H1 (cell line): Measurements from ENCODE around the gene OBSL1. TPM values are rescaled to one million over a fixed set of nuclear protein-coding genes. Genes with fewer than 3 reads are reported as not detected.

ENCODE experiments used
- CTCF ChIA-PET: fragments of 300-600 bp; sonication (Branson Sonifier 250); formaldehyde crosslinking; loops from one replicate; lab custom pipeline; 2021; ENCODE audit not compliant: partially characterized antibody; lab: Charles Lee
- POLR2A ChIA-PET: fragments of 300-600 bp; sonication (Branson Sonifier 250); formaldehyde crosslinking; loops from one replicate; lab custom pipeline; 2021; ENCODE audit warnings: inconsistent platforms; ENCODE audit not compliant: partially characterized antibody; lab: Charles Lee
- DNase-seq, 2 experiments: peaks; one replicate each; pipeline versions ENCODE4 v3.0.0 to v3.0.0-alpha.2; 2010 to 2022; ENCODE audit warnings: low spot score in 2 of 2, low read depth in 1 of 2, mixed read lengths in 1 of 2
- FAIRE-seq: peaks from 2 replicates; lab custom pipeline; 2011; peaks lifted over from hg19 to GRCh38; lab: Jason Lieb, UNC
- H2AFZ ChIP-seq: 2 replicates; pipeline ENCODE4 v1.8.1; 2012; ENCODE audit warnings: low read length, inconsistent platforms
- H2AK5ac ChIP-seq: 2 replicates; pipeline ENCODE4 v1.6.1; 2013; ENCODE audit warnings: low read depth, low read length
- H2BK120ac ChIP-seq: replicated peaks from 2 replicates; pipeline ENCODE3; 2013; ENCODE audit warnings: low read depth, low read length, inconsistent platforms
- H2BK12ac ChIP-seq: 2 replicates; pipeline ENCODE4 v1.6.1; 2013; ENCODE audit warnings: low read depth, low read length
- H2BK15ac ChIP-seq: 2 replicates; pipeline ENCODE4 v1.6.1; 2013; ENCODE audit warnings: low read length
- H2BK20ac ChIP-seq: 2 replicates; pipeline ENCODE4 v1.6.1; 2013; ENCODE audit warnings: low read length
- H2BK5ac ChIP-seq: 2 replicates; pipeline ENCODE4 v1.6.1; 2013; ENCODE audit warnings: low read depth, low read length
- H3K14ac ChIP-seq: 2 replicates; pipeline ENCODE4 v1.6.1; 2013; ENCODE audit warnings: inconsistent platforms; ENCODE audit not compliant: insufficient read length
- H3K18ac ChIP-seq: 2 replicates; pipeline ENCODE4 v1.6.1; 2013; ENCODE audit warnings: low read length; ENCODE audit errors: extremely low read depth
- H3K23ac ChIP-seq: 2 replicates; pipeline ENCODE4 v1.6.1; 2013; ENCODE audit warnings: inconsistent platforms; ENCODE audit not compliant: insufficient read length
- H3K23me2 ChIP-seq: 2 replicates; pipeline ENCODE4 v1.6.1; 2013; ENCODE audit warnings: low read depth, low read length
- H3K27ac ChIP-seq: 2 replicates; pipeline ENCODE4 v1.6.1; 2011; ENCODE audit warnings: low read depth, low read length, inconsistent platforms
- H3K27me3 ChIP-seq, 4 experiments: replicated peaks in 1 of 4; 1 replicate in 1 of 4; 2 replicates in 3 of 4; pipeline versions ENCODE4 v1.6.1 to v1.8.1; 2011 to 2013; ENCODE audit warnings: low read length in 3 of 4, mild to moderate bottlenecking in 3 of 4, inconsistent platforms in 2 of 4, mixed read lengths in 2 of 4, moderate library complexity in 1 of 4; ENCODE audit not compliant: control insufficient read depth in 3 of 4, insufficient read depth in 3 of 4; ENCODE audit errors: extremely low read depth in 1 of 4
- H3K36me3 ChIP-seq, 4 experiments: 2 replicates each; pipeline versions ENCODE4 v1.6.1 to v1.8.1; 2011 to 2013; ENCODE audit warnings: mild to moderate bottlenecking in 4 of 4, low read length in 3 of 4, moderate library complexity in 2 of 4, control low read depth in 1 of 4, inconsistent platforms in 1 of 4; ENCODE audit not compliant: insufficient read depth in 4 of 4, control insufficient read depth in 2 of 4
- H3K4ac ChIP-seq: replicated peaks from 2 replicates; pipeline ENCODE3; 2013; ENCODE audit warnings: low read length, low read depth, mixed read lengths, inconsistent platforms; ENCODE audit not compliant: insufficient read length
- H3K4me1 ChIP-seq, 4 experiments: replicated peaks in 1 of 4; 1 replicate in 1 of 4; 2 replicates in 3 of 4; pipeline versions ENCODE4 v1.6.1 to v1.8.1; 2011 to 2013; ENCODE audit warnings: low read length in 3 of 4, inconsistent platforms in 2 of 4, mixed read lengths in 1 of 4; ENCODE audit not compliant: insufficient read depth in 4 of 4, control insufficient read depth in 3 of 4
- H3K4me2 ChIP-seq, 2 experiments: 2 replicates each; pipeline versions ENCODE4 v1.6.1 to v1.8.1; 2011 to 2013; ENCODE audit warnings: low read depth in 2 of 2, low read length in 2 of 2, control low read depth in 1 of 2, inconsistent platforms in 1 of 2, mild to moderate bottlenecking in 1 of 2; ENCODE audit not compliant: insufficient read depth in 1 of 2
- H3K4me3 ChIP-seq, 4 experiments: fragments of 200-600, 300-600 bp in 1 of 4; sonication (generic), shearing (Covaris generic), sonication (Bioruptor Twin) in 1 of 4; 2 replicates each; pipeline versions ENCODE4 v1.5.1 to v1.8.1; 2011 to 2016; ENCODE audit warnings: low read length in 4 of 4, low read depth in 3 of 4, control low read depth in 2 of 4, inconsistent platforms in 2 of 4, mild to moderate bottlenecking in 2 of 4, mixed read lengths in 1 of 4, moderate library complexity in 1 of 4; ENCODE audit not compliant: insufficient read depth in 2 of 4; ENCODE audit errors: extremely low read depth in 1 of 4
- H3K56ac ChIP-seq: replicated peaks from 2 replicates; pipeline ENCODE3; 2013; ENCODE audit warnings: low read depth, mild to moderate bottlenecking, mixed read lengths, low read length, inconsistent platforms; ENCODE audit not compliant: insufficient read length
- H3K79me1 ChIP-seq: 2 replicates; pipeline ENCODE4 v1.6.1; 2013; ENCODE audit warnings: low read depth, low read length, control low read depth
- H3K79me2 ChIP-seq, 2 experiments: 2 replicates each; pipeline versions ENCODE4 v1.6.1 to v1.8.1; 2012 to 2013; ENCODE audit warnings: low read length in 2 of 2, mild to moderate bottlenecking in 2 of 2, inconsistent platforms in 1 of 2; ENCODE audit not compliant: insufficient read depth in 2 of 2, control insufficient read depth in 1 of 2
- H3K9ac ChIP-seq, 4 experiments: replicated peaks in 1 of 4; 1 replicate in 1 of 4; 2 replicates in 3 of 4; pipeline versions ENCODE4 v1.6.1 to v1.8.1; 2011 to 2013; ENCODE audit warnings: low read depth in 3 of 4, low read length in 3 of 4, control low read depth in 2 of 4, mild to moderate bottlenecking in 2 of 4, moderate library complexity in 2 of 4, inconsistent platforms in 1 of 4; ENCODE audit errors: extremely low read depth in 1 of 4
- H3K9me3 ChIP-seq, 2 experiments: 2 replicates each; pipeline versions ENCODE4 v1.6.1 to v1.8.1; 2012 to 2013; ENCODE audit warnings: mild to moderate bottlenecking in 2 of 2, moderate library complexity in 2 of 2, control low read depth in 1 of 2, inconsistent platforms in 1 of 2, low read depth in 1 of 2, low read length in 1 of 2, mixed read lengths in 1 of 2; ENCODE audit not compliant: insufficient read depth in 2 of 2
- H4K20me1 ChIP-seq, 2 experiments: replicated peaks in 1 of 2; 2 replicates each; pipeline versions ENCODE3 to v1.8.1; 2011 to 2013; ENCODE audit warnings: inconsistent platforms in 2 of 2, low read length in 2 of 2, mild to moderate bottlenecking in 1 of 2; ENCODE audit not compliant: insufficient read depth in 2 of 2, control insufficient read depth in 1 of 2
- H4K5ac ChIP-seq: 2 replicates; pipeline ENCODE4 v1.6.1; 2013; ENCODE audit warnings: low read length, low read depth, mixed read lengths, inconsistent platforms; ENCODE audit not compliant: insufficient read length
- H4K8ac ChIP-seq: 2 replicates; pipeline ENCODE4 v1.8.0; 2013; ENCODE audit warnings: mild to moderate bottlenecking, moderate library complexity, low read length, inconsistent platforms; ENCODE audit not compliant: insufficient read depth; ENCODE audit errors: extremely low read depth
- H4K91ac ChIP-seq: replicated peaks from 2 replicates; pipeline ENCODE3; 2013; ENCODE audit warnings: low read length, mixed read lengths, inconsistent platforms; ENCODE audit not compliant: insufficient read length
- ASH2L ChIP-seq: fragments of 200-600, 300-600 bp; sonication (generic); IDR thresholded peaks from one replicate; pipeline ENCODE4 v1.7.1; 2017; ENCODE audit warnings: low read length
- BCL11A ChIP-seq, 2 experiments: IDR thresholded peaks; one replicate each; pipeline ENCODE4 v1.6.1; 2011; ENCODE audit warnings: low read depth in 2 of 2, low read length in 2 of 2, mild to moderate bottlenecking in 2 of 2
- BRCA1 ChIP-seq: IDR thresholded peaks from 2 replicates; pipeline ENCODE4 v1.6.1; 2012; ENCODE audit warnings: low read depth, low read length, improper control_type of control experiment
- CEBPB ChIP-seq: IDR thresholded peaks from 2 replicates; pipeline ENCODE4 v1.6.1; 2012; ENCODE audit warnings: low read depth, low read length
- CREB1 ChIP-seq: IDR thresholded peaks from 2 replicates; pipeline ENCODE4 v1.6.1; 2012; ENCODE audit warnings: inconsistent platforms
- CTBP2 ChIP-seq: IDR thresholded peaks from 2 replicates; pipeline ENCODE4 v1.7.0; 2011; ENCODE audit warnings: borderline replicate concordance, mild to moderate bottlenecking, moderate library complexity, mixed read lengths, low read length; ENCODE audit not compliant: insufficient read depth, insufficient read length
- GTF2F1 ChIP-seq: IDR thresholded peaks from 2 replicates; pipeline ENCODE4 v1.6.1; 2012; ENCODE audit warnings: low read depth, low read length, improper control_type of control experiment, borderline replicate concordance
- PHF8 ChIP-seq: fragments of 200-600 bp; sonication (generic); conservative IDR thresholded peaks from 2 replicates; pipeline ENCODE4 v1.7.1; 2012; ENCODE audit warnings: low read depth, mild to moderate bottlenecking, inconsistent platforms, low read length, moderate library complexity
- POU5F1 ChIP-seq: IDR thresholded peaks from 2 replicates; pipeline ENCODE4 v1.6.1; 2011; ENCODE audit warnings: low read depth, mild to moderate bottlenecking, low read length, moderate library complexity
- SIX5 ChIP-seq: IDR thresholded peaks from 2 replicates; pipeline ENCODE4 v1.6.1; 2011; ENCODE audit warnings: mild to moderate bottlenecking, low read depth, low read length
- SP1 ChIP-seq: IDR thresholded peaks from 2 replicates; pipeline ENCODE4 v1.6.1; 2011; ENCODE audit warnings: low read depth, low read length
- SP2 ChIP-seq: IDR thresholded peaks from 2 replicates; pipeline ENCODE4 v1.6.1; 2012; ENCODE audit warnings: mild to moderate bottlenecking, low read length, inconsistent platforms
- SP4 ChIP-seq: IDR thresholded peaks from 2 replicates; pipeline ENCODE4 v1.6.1; 2012; ENCODE audit warnings: low read length, inconsistent platforms
- TAF7 ChIP-seq: optimal IDR thresholded peaks from 2 replicates; pipeline ENCODE3; 2011; ENCODE audit warnings: low read depth, mild to moderate bottlenecking, inconsistent platforms, low read length, moderate library complexity, borderline replicate concordance
- TBP ChIP-seq: IDR thresholded peaks from 2 replicates; pipeline ENCODE4 v1.6.1; 2011; ENCODE audit warnings: low read depth, low read length, improper control_type of control experiment
- TCF12 ChIP-seq: IDR thresholded peaks from 2 replicates; pipeline ENCODE4 v1.6.1; 2011; ENCODE audit warnings: low read depth, mild to moderate bottlenecking, low read length
- WGBS, 2 experiments: shearing (Covaris generic) in 1 of 2; methylation state at CpG; one replicate each; pipeline versions ENCODE4 v1.1.6 to v1.1.7; 2013 to 2015; ENCODE audit warnings: low lambda C conversion rate in 2 of 2, mixed read lengths in 2 of 2, inconsistent platforms in 1 of 2, low coverage in 1 of 2, missing lambda C conversion rate in 1 of 2; ENCODE audit not compliant: insufficient replicate concordance in 2 of 2, insufficient coverage in 1 of 2, insufficient read length in 1 of 2; ENCODE audit errors: extremely low coverage in 1 of 2, missing lambda C conversion rate in 1 of 2; 5-methylcytosine and 5-hydroxymethylcytosine counted together
- polyA plus RNA-seq, 7 experiments: library from polyadenylated mRNA; depleted of rRNA in 3 of 7; stranded (reverse) in 5 of 7; unstranded in 2 of 7; fragments of >200 nt in 5 of 7; fragments of 200-250 nt in 2 of 7; gene quantifications; 1 replicate in 5 of 7; 2 replicates in 1 of 7; 4 replicates in 1 of 7; pipeline versions ENCODE4 v1.2.1 to v1.2.3, GENCODE V29; 2011 to 2013; ENCODE audit warnings: missing spikeins in 2 of 7, mixed read lengths in 2 of 7
- total RNA-seq: library from RNA; stranded (reverse); fragmentation: NEBNext Ultra II Directional; extraction: Animal tissue kit (Norgen Biotek cat#: 25700); gene quantifications from 2 replicates; pipeline ENCODE4 v1.2.1, GENCODE V29; 2021

OBSL1 gene
- total and polyA plus RNA-seq, 2 of the 8 experiments (the other 6 are each of a cell fraction or from before 2014, with no cell fraction given) = 116 to 127 TPM

DNA sequence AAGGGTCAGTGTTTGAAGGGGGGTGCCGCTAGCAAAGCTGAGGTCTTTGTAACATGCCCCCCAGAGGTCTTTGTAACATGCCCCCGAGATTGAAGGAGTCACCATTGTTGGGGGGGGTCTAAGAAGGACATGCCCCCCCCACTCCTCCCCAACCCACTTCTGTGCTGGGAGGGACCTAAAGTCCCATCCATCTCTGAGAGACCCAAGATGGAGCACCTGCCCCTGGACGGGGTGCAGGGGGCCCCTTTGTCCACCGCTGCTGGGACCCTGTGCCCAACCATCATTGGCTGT lies 63.0 kb downstream of the OBSL1 start:
- Histone ChIP-seq H4K91ac (peak overlapping the region; percentile 80), H3K9ac (no peak overlapping the region), H3K4me3 (no peak overlapping the region), H4K5ac (peak overlapping the region; percentile 35), H3K4ac (peak overlapping the region; percentile 80), H3K18ac (peak overlapping the region; percentile 96; the same call in 1 of the 2 replicates), H3K27ac (no peak overlapping the region), H3K14ac (no peak overlapping the region), H3K4me2 (peak overlapping the region in 1 of 2 experiments; percentile 42; a peak in 1 of 4 replicates), H3K79me1 (no peaks in the 10 kb centered on the region), H2BK15ac (no peak overlapping the region), H3K23me2 (peaks cover 6% of the 10 kb centered on the region), H2BK5ac (peak overlapping the region; percentile 99; the same call in 1 of the 2 replicates), H2BK20ac (peak overlapping the region; percentile 61; the same call in 1 of the 2 replicates), H2AFZ (no peak overlapping the region), H4K8ac (0 out of 2 replicates have a peak overlapping the region, but pooled peaks have one; percentile 22), H3K27me3 (peaks cover 2 to 21% (median 18%) of the 10 kb centered on the region in 4 experiments; a peak in 6 of 7 replicates), H3K36me3 (peaks cover 0 to 6% (median 0%) of the 10 kb centered on the region in 4 experiments; a peak in 2 of 8 replicates), H2AK5ac (peak overlapping the region; percentile 97; the same call in 1 of the 2 replicates), H3K79me2 (no peaks in the 10 kb centered on the region), H2BK12ac (0 out of 2 replicates have a peak overlapping the region, but pooled peaks have one; percentile 92), H3K56ac (no peak overlapping the region), H2BK120ac (no peak overlapping the region), H4K20me1 (no peaks in the 10 kb centered on the region), H3K4me1 (peaks cover 7 to 64% (median 54%) of the 10 kb centered on the region in 4 experiments), H3K9me3 (no peaks in the 10 kb centered on the region), H3K23ac (no peak overlapping the region)
- no peak for FAIRE-seq
- CTCF ChIA-PET = interaction anchor here (1.2 to 113.1 kb wide), 7 partner anchors 16 to 119 kb away, joined by 3 to 7248 read pairs (median 40); partner anchors contain the start of genes DES, GMPPA and SPEG
- 57% methylated on average over 3 of the region's 4 CpGs; no CpG with 5 or more reads in 1 of the 2 experiments for WGBS, 2 experiments
- no peak for DNase-seq
- POLR2A ChIA-PET = interaction anchor here (1.1 to 11.0 kb wide), 3 partner anchors 17 to 73 kb away, joined by 3 to 216 read pairs (median 14); partner anchors contain the start of genes GMPPA and SPEG
- TF ChIP-seq CEBPB = no peak
- TF ChIP-seq SP2 = no peak
- no peak for TF ChIP-seq TAF7
- TF ChIP-seq SP1 = no peak
- TF ChIP-seq BCL11A (IDR thresholded peaks at IDR 0.05; ENCODE audit: low read depth in 2 of 2, low read length in 2 of 2) = no peak
- no peak for TF ChIP-seq ASH2L
- TF ChIP-seq TCF12 = no peak
- no peak for TF ChIP-seq SIX5
- no peak for TF ChIP-seq CTBP2
- no peak for TF ChIP-seq CREB1
- no peak for TF ChIP-seq SP4
- no peak for TF ChIP-seq GTF2F1
- no peak for TF ChIP-seq PHF8
- no peak for TF ChIP-seq BRCA1
- TF ChIP-seq POU5F1 = no peak
- TF ChIP-seq TBP = no peak
